H1 (cell line): Measurements from ENCODE around the gene ZHX3. TPM values are rescaled to one million over a fixed set of nuclear protein-coding genes. Genes with fewer than 3 reads are reported as not detected.

Source experiments
- CTCF ChIA-PET: fragments of 300-600 bp; sonication (Branson Sonifier 250); formaldehyde crosslinking; loops from one replicate; lab custom pipeline; 2021; ENCODE audit not compliant: partially characterized antibody; lab: Charles Lee
- POLR2A ChIA-PET: fragments of 300-600 bp; sonication (Branson Sonifier 250); formaldehyde crosslinking; loops from one replicate; lab custom pipeline; 2021; ENCODE audit warnings: inconsistent platforms; ENCODE audit not compliant: partially characterized antibody; lab: Charles Lee
- DNase-seq, 2 experiments: peaks; one replicate each; pipeline versions ENCODE4 v3.0.0 to v3.0.0-alpha.2; 2010 to 2022; ENCODE audit warnings: low spot score in 2 of 2, low read depth in 1 of 2, mixed read lengths in 1 of 2
- FAIRE-seq: peaks from 2 replicates; lab custom pipeline; 2011; peaks lifted over from hg19 to GRCh38; lab: Jason Lieb, UNC
- H2AFZ ChIP-seq: 2 replicates; pipeline ENCODE4 v1.8.1; 2012; ENCODE audit warnings: low read length, inconsistent platforms
- H2AK5ac ChIP-seq: 2 replicates; pipeline ENCODE4 v1.6.1; 2013; ENCODE audit warnings: low read depth, low read length
- H2BK120ac ChIP-seq: replicated peaks from 2 replicates; pipeline ENCODE3; 2013; ENCODE audit warnings: low read depth, low read length, inconsistent platforms
- H2BK12ac ChIP-seq: 2 replicates; pipeline ENCODE4 v1.6.1; 2013; ENCODE audit warnings: low read depth, low read length
- H2BK15ac ChIP-seq: 2 replicates; pipeline ENCODE4 v1.6.1; 2013; ENCODE audit warnings: low read length
- H2BK20ac ChIP-seq: 2 replicates; pipeline ENCODE4 v1.6.1; 2013; ENCODE audit warnings: low read length
- H2BK5ac ChIP-seq: 2 replicates; pipeline ENCODE4 v1.6.1; 2013; ENCODE audit warnings: low read depth, low read length
- H3K14ac ChIP-seq: 2 replicates; pipeline ENCODE4 v1.6.1; 2013; ENCODE audit warnings: inconsistent platforms; ENCODE audit not compliant: insufficient read length
- H3K18ac ChIP-seq: 2 replicates; pipeline ENCODE4 v1.6.1; 2013; ENCODE audit warnings: low read length; ENCODE audit errors: extremely low read depth
- H3K23ac ChIP-seq: 2 replicates; pipeline ENCODE4 v1.6.1; 2013; ENCODE audit warnings: inconsistent platforms; ENCODE audit not compliant: insufficient read length
- H3K23me2 ChIP-seq: 2 replicates; pipeline ENCODE4 v1.6.1; 2013; ENCODE audit warnings: low read depth, low read length
- H3K27ac ChIP-seq: 2 replicates; pipeline ENCODE4 v1.6.1; 2011; ENCODE audit warnings: low read depth, low read length, inconsistent platforms
- H3K27me3 ChIP-seq, 4 experiments: replicated peaks in 1 of 4; 1 replicate in 1 of 4; 2 replicates in 3 of 4; pipeline versions ENCODE4 v1.6.1 to v1.8.1; 2011 to 2013; ENCODE audit warnings: low read length in 3 of 4, mild to moderate bottlenecking in 3 of 4, inconsistent platforms in 2 of 4, mixed read lengths in 2 of 4, moderate library complexity in 1 of 4; ENCODE audit not compliant: control insufficient read depth in 3 of 4, insufficient read depth in 3 of 4; ENCODE audit errors: extremely low read depth in 1 of 4
- H3K36me3 ChIP-seq, 4 experiments: 2 replicates each; pipeline versions ENCODE4 v1.6.1 to v1.8.1; 2011 to 2013; ENCODE audit warnings: mild to moderate bottlenecking in 4 of 4, low read length in 3 of 4, moderate library complexity in 2 of 4, control low read depth in 1 of 4, inconsistent platforms in 1 of 4; ENCODE audit not compliant: insufficient read depth in 4 of 4, control insufficient read depth in 2 of 4
- H3K4ac ChIP-seq: replicated peaks from 2 replicates; pipeline ENCODE3; 2013; ENCODE audit warnings: low read length, low read depth, mixed read lengths, inconsistent platforms; ENCODE audit not compliant: insufficient read length
- H3K4me1 ChIP-seq, 4 experiments: replicated peaks in 1 of 4; 1 replicate in 1 of 4; 2 replicates in 3 of 4; pipeline versions ENCODE4 v1.6.1 to v1.8.1; 2011 to 2013; ENCODE audit warnings: low read length in 3 of 4, inconsistent platforms in 2 of 4, mixed read lengths in 1 of 4; ENCODE audit not compliant: insufficient read depth in 4 of 4, control insufficient read depth in 3 of 4
- H3K4me2 ChIP-seq, 2 experiments: 2 replicates each; pipeline versions ENCODE4 v1.6.1 to v1.8.1; 2011 to 2013; ENCODE audit warnings: low read depth in 2 of 2, low read length in 2 of 2, control low read depth in 1 of 2, inconsistent platforms in 1 of 2, mild to moderate bottlenecking in 1 of 2; ENCODE audit not compliant: insufficient read depth in 1 of 2
- H3K4me3 ChIP-seq, 4 experiments: fragments of 200-600, 300-600 bp in 1 of 4; sonication (generic), shearing (Covaris generic), sonication (Bioruptor Twin) in 1 of 4; 2 replicates each; pipeline versions ENCODE4 v1.5.1 to v1.8.1; 2011 to 2016; ENCODE audit warnings: low read length in 4 of 4, low read depth in 3 of 4, control low read depth in 2 of 4, inconsistent platforms in 2 of 4, mild to moderate bottlenecking in 2 of 4, mixed read lengths in 1 of 4, moderate library complexity in 1 of 4; ENCODE audit not compliant: insufficient read depth in 2 of 4; ENCODE audit errors: extremely low read depth in 1 of 4
- H3K56ac ChIP-seq: replicated peaks from 2 replicates; pipeline ENCODE3; 2013; ENCODE audit warnings: low read depth, mild to moderate bottlenecking, mixed read lengths, low read length, inconsistent platforms; ENCODE audit not compliant: insufficient read length
- H3K79me1 ChIP-seq: 2 replicates; pipeline ENCODE4 v1.6.1; 2013; ENCODE audit warnings: low read depth, low read length, control low read depth
- H3K79me2 ChIP-seq, 2 experiments: 2 replicates each; pipeline versions ENCODE4 v1.6.1 to v1.8.1; 2012 to 2013; ENCODE audit warnings: low read length in 2 of 2, mild to moderate bottlenecking in 2 of 2, inconsistent platforms in 1 of 2; ENCODE audit not compliant: insufficient read depth in 2 of 2, control insufficient read depth in 1 of 2
- H3K9ac ChIP-seq, 4 experiments: replicated peaks in 1 of 4; 1 replicate in 1 of 4; 2 replicates in 3 of 4; pipeline versions ENCODE4 v1.6.1 to v1.8.1; 2011 to 2013; ENCODE audit warnings: low read depth in 3 of 4, low read length in 3 of 4, control low read depth in 2 of 4, mild to moderate bottlenecking in 2 of 4, moderate library complexity in 2 of 4, inconsistent platforms in 1 of 4; ENCODE audit errors: extremely low read depth in 1 of 4
- H3K9me3 ChIP-seq, 2 experiments: 2 replicates each; pipeline versions ENCODE4 v1.6.1 to v1.8.1; 2012 to 2013; ENCODE audit warnings: mild to moderate bottlenecking in 2 of 2, moderate library complexity in 2 of 2, control low read depth in 1 of 2, inconsistent platforms in 1 of 2, low read depth in 1 of 2, low read length in 1 of 2, mixed read lengths in 1 of 2; ENCODE audit not compliant: insufficient read depth in 2 of 2
- H4K20me1 ChIP-seq, 2 experiments: replicated peaks in 1 of 2; 2 replicates each; pipeline versions ENCODE3 to v1.8.1; 2011 to 2013; ENCODE audit warnings: inconsistent platforms in 2 of 2, low read length in 2 of 2, mild to moderate bottlenecking in 1 of 2; ENCODE audit not compliant: insufficient read depth in 2 of 2, control insufficient read depth in 1 of 2
- H4K5ac ChIP-seq: 2 replicates; pipeline ENCODE4 v1.6.1; 2013; ENCODE audit warnings: low read length, low read depth, mixed read lengths, inconsistent platforms; ENCODE audit not compliant: insufficient read length
- H4K8ac ChIP-seq: 2 replicates; pipeline ENCODE4 v1.8.0; 2013; ENCODE audit warnings: mild to moderate bottlenecking, moderate library complexity, low read length, inconsistent platforms; ENCODE audit not compliant: insufficient read depth; ENCODE audit errors: extremely low read depth
- H4K91ac ChIP-seq: replicated peaks from 2 replicates; pipeline ENCODE3; 2013; ENCODE audit warnings: low read length, mixed read lengths, inconsistent platforms; ENCODE audit not compliant: insufficient read length
- BACH1 ChIP-seq: IDR thresholded peaks from 2 replicates; pipeline ENCODE4 v1.6.1; 2012; ENCODE audit warnings: low read length, improper control_type of control experiment
- BCL11A ChIP-seq, 2 experiments: IDR thresholded peaks; one replicate each; pipeline ENCODE4 v1.6.1; 2011; ENCODE audit warnings: low read depth in 2 of 2, low read length in 2 of 2, mild to moderate bottlenecking in 2 of 2
- BRCA1 ChIP-seq: IDR thresholded peaks from 2 replicates; pipeline ENCODE4 v1.6.1; 2012; ENCODE audit warnings: low read depth, low read length, improper control_type of control experiment
- CHD2 ChIP-seq: IDR thresholded peaks from 2 replicates; pipeline ENCODE4 v1.6.1; 2012; ENCODE audit warnings: low read length, improper control_type of control experiment
- FOSL1 ChIP-seq: IDR thresholded peaks from 2 replicates; pipeline ENCODE4 v1.6.1; 2011; ENCODE audit warnings: mild to moderate bottlenecking, low read depth, low read length, moderate library complexity; ENCODE audit not compliant: insufficient read depth
- HDAC6 ChIP-seq: IDR thresholded peaks from one replicate; pipeline ENCODE4 v1.7.1; 2012; ENCODE audit warnings: low read depth, mild to moderate bottlenecking, inconsistent platforms, low read length, moderate library complexity
- KDM5A ChIP-seq: fragments of 200-600 bp; IDR thresholded peaks from 2 replicates; pipeline ENCODE4 v1.7.1; 2012; ENCODE audit warnings: mild to moderate bottlenecking, low read length, inconsistent platforms, mixed read lengths
- MAX ChIP-seq: IDR thresholded peaks from 2 replicates; pipeline ENCODE4 v1.6.1; 2012; ENCODE audit warnings: inconsistent platforms
- POLR2A ChIP-seq, 2 experiments: IDR thresholded peaks; 1 replicate in 1 of 2; 2 replicates in 1 of 2; pipeline ENCODE4 v1.6.1; 2011; ENCODE audit warnings: low read depth in 2 of 2, low read length in 2 of 2, mild to moderate bottlenecking in 2 of 2; ENCODE audit errors: control extremely low read depth in 1 of 2
- POU5F1 ChIP-seq: IDR thresholded peaks from 2 replicates; pipeline ENCODE4 v1.6.1; 2011; ENCODE audit warnings: low read depth, mild to moderate bottlenecking, low read length, moderate library complexity
- RAD21 ChIP-seq, 2 experiments: IDR thresholded peaks in 1 of 2; conservative IDR thresholded peaks in 1 of 2; 2 replicates each; pipeline ENCODE4 v1.6.1; 2011; ENCODE audit warnings: low read depth in 2 of 2, low read length in 2 of 2, improper control_type of control experiment in 1 of 2, inconsistent platforms in 1 of 2, mild to moderate bottlenecking in 1 of 2, moderate library complexity in 1 of 2
- SUZ12 ChIP-seq: fragments of 200-600 bp; sonication (generic); IDR thresholded peaks from 2 replicates; pipeline ENCODE4 v1.6.1; 2012; ENCODE audit warnings: mild to moderate bottlenecking, inconsistent platforms, low read length, moderate library complexity, mixed read lengths
- TAF7 ChIP-seq: optimal IDR thresholded peaks from 2 replicates; pipeline ENCODE3; 2011; ENCODE audit warnings: low read depth, mild to moderate bottlenecking, inconsistent platforms, low read length, moderate library complexity, borderline replicate concordance
- TCF12 ChIP-seq: IDR thresholded peaks from 2 replicates; pipeline ENCODE4 v1.6.1; 2011; ENCODE audit warnings: low read depth, mild to moderate bottlenecking, low read length
- WGBS, 2 experiments: shearing (Covaris generic) in 1 of 2; methylation state at CpG; one replicate each; pipeline versions ENCODE4 v1.1.6 to v1.1.7; 2013 to 2015; ENCODE audit warnings: low lambda C conversion rate in 2 of 2, mixed read lengths in 2 of 2, inconsistent platforms in 1 of 2, low coverage in 1 of 2, missing lambda C conversion rate in 1 of 2; ENCODE audit not compliant: insufficient replicate concordance in 2 of 2, insufficient coverage in 1 of 2, insufficient read length in 1 of 2; ENCODE audit errors: extremely low coverage in 1 of 2, missing lambda C conversion rate in 1 of 2; 5-methylcytosine and 5-hydroxymethylcytosine counted together
- polyA plus RNA-seq, 7 experiments: library from polyadenylated mRNA; depleted of rRNA in 3 of 7; stranded (reverse) in 5 of 7; unstranded in 2 of 7; fragments of >200 nt in 5 of 7; fragments of 200-250 nt in 2 of 7; gene quantifications; 1 replicate in 5 of 7; 2 replicates in 1 of 7; 4 replicates in 1 of 7; pipeline versions ENCODE4 v1.2.1 to v1.2.3, GENCODE V29; 2011 to 2013; ENCODE audit warnings: missing spikeins in 2 of 7, mixed read lengths in 2 of 7
- total RNA-seq: library from RNA; stranded (reverse); fragmentation: NEBNext Ultra II Directional; extraction: Animal tissue kit (Norgen Biotek cat#: 25700); gene quantifications from 2 replicates; pipeline ENCODE4 v1.2.1, GENCODE V29; 2021

The ZHX3 gene
- total and polyA plus RNA-seq, 2 of the 8 experiments (the other 6 are each of a cell fraction or from before 2014, with no cell fraction given): 1.00 to 7.8 TPM

GRCh38 chr20:41169791-41170351 lies 147.7 kb downstream of the ZHX3 start:
- CTCF ChIA-PET: interaction anchor here (0.6 to 6.3 kb wide), 7 partner anchors 11 to 589 kb away, joined by 3 to 47 read pairs (median 4); partner anchors contain the start of gene LPIN3
- Histone ChIP-seq H4K8ac (no peak overlapping the region; the same call in 1 of the 2 replicates), H3K23ac (no peak overlapping the region), H4K20me1 (peaks cover 18 to 21% of the 10 kb centered on the region in 2 experiments), H3K27ac (no peak overlapping the region), H2AFZ (no peak overlapping the region), H3K36me3 (peaks cover 53 to 82% (median 78%) of the 10 kb centered on the region in 4 experiments), H2BK5ac (no peak overlapping the region), H2BK120ac (no peak overlapping the region), H2AK5ac (no peak overlapping the region), H3K27me3 (no peaks in the 10 kb centered on the region), H3K4ac (no peak overlapping the region), H4K91ac (no peak overlapping the region), H3K9me3 (no peaks in the 10 kb centered on the region), H3K18ac (no peak overlapping the region), H2BK12ac (no peak overlapping the region), H3K4me3 (no peak overlapping the region), H3K79me1 (no peaks in the 10 kb centered on the region; the same call in 1 of the 2 replicates), H3K4me2 (no peak overlapping the region), H4K5ac (no peak overlapping the region), H3K9ac (no peak overlapping the region), H3K23me2 (no peaks in the 10 kb centered on the region), H2BK15ac (no peak overlapping the region), H3K56ac (no peak overlapping the region), H3K79me2 (no peaks in the 10 kb centered on the region), H3K14ac (no peak overlapping the region), H2BK20ac (no peak overlapping the region), H3K4me1 (no peaks in the 10 kb centered on the region; a peak in 1 of 7 replicates)
- DNase-seq (no peak), FAIRE-seq (no peak)
- WGBS, 2 experiments: 90% methylated on average over 14 of the region's 14 CpGs; no CpG with 5 or more reads in 1 of the 2 experiments
- POLR2A ChIA-PET: interaction anchor here (1.2 to 6.1 kb wide), 4 partner anchors 10 to 18 kb away, joined by 3 to 23 read pairs (median 6); no protein-coding TSS in a partner anchor
- TF ChIP-seq SUZ12 (no peak), CHD2 (no peak), POLR2A (IDR thresholded peaks at IDR 0.05; ENCODE audit: control extremely low read depth in 1 of 2, low read depth in 2 of 2, low read length in 2 of 2) (no peak), RAD21 (IDR thresholded peaks at IDR 0.05 in 1 of 2, conservative IDR thresholded peaks at IDR 0.05 in 1 of 2; ENCODE audit: low read depth in 2 of 2, low read length in 2 of 2) (no peak), BCL11A (IDR thresholded peaks at IDR 0.05; ENCODE audit: low read depth in 2 of 2, low read length in 2 of 2) (no peak), KDM5A (no peak), HDAC6 (no peak), POU5F1 (no peak), TCF12 (no peak), MAX (no peak), FOSL1 (no peak), TAF7 (no peak), BRCA1 (no peak), BACH1 (no peak)
